ENCODE results near the gene OAS2. TPM values are rescaled to one million over a fixed set of nuclear protein-coding genes. Genes with fewer than 3 reads are reported as not detected.

Gene OAS2
- total and polyA plus RNA-seq, 2 donors (not counting 1 experiment from before 2014, with no cell fraction given), result 2.2 to 3.1 TPM

GRCh38 chr12:112961074-112961473 lies 17.2 kb upstream of the OAS2 start:
- no peak for DNase-seq (ENCODE audit: low read depth in 2 of 2)
- no peaks in the 10 kb centered on the region for H3K4me1 ChIP-seq (ENCODE audit: control insufficient read depth, extremely low read depth, insufficient read depth, low read length)
- no peak overlapping the region for H3K27ac ChIP-seq (ENCODE audit: insufficient read depth, low read length)
- H3K4me2 ChIP-seq (ENCODE audit: extremely low read depth, insufficient read depth, low read length), result no peak overlapping the region
- no peaks in the 10 kb centered on the region for H3K27me3 ChIP-seq (ENCODE audit: control insufficient read depth, insufficient read depth, low read length)
- H3K4me3 ChIP-seq (replicated peaks in 1 of 4; ENCODE audit: control extremely low read depth in 1 of 4, insufficient read depth in 1 of 4, low read depth in 3 of 4, low read length in 4 of 4), result no peak overlapping the region
- H3K36me3 ChIP-seq (ENCODE audit: control insufficient read depth, insufficient read depth, low read length), result no peaks in the 10 kb centered on the region
- no peaks in the 10 kb centered on the region for H4K20me1 ChIP-seq (ENCODE audit: control insufficient read depth, extremely low read depth, insufficient read depth, low read length)
- no peaks in the 10 kb centered on the region for H3K9me3 ChIP-seq (ENCODE audit: control insufficient read depth, insufficient read depth, low read depth, low read length)
- no peak for TF ChIP-seq EZH2 (IDR thresholded peaks at IDR 0.05; ENCODE audit: low read length, missing control alignments)
- TF ChIP-seq, protein P1, sequence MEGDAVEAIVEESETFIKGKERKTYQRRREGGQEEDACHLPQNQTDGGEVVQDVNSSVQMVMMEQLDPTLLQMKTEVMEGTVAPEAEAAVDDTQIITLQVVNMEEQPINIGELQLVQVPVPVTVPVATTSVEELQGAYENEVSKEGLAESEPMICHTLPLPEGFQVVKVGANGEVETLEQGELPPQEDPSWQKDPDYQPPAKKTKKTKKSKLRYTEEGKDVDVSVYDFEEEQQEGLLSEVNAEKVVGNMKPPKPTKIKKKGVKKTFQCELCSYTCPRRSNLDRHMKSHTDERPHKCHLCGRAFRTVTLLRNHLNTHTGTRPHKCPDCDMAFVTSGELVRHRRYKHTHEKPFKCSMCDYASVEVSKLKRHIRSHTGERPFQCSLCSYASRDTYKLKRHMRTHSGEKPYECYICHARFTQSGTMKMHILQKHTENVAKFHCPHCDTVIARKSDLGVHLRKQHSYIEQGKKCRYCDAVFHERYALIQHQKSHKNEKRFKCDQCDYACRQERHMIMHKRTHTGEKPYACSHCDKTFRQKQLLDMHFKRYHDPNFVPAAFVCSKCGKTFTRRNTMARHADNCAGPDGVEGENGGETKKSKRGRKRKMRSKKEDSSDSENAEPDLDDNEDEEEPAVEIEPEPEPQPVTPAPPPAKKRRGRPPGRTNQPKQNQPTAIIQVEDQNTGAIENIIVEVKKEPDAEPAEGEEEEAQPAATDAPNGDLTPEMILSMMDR (conservative IDR thresholded peaks at IDR 0.05 in 1 of 2, IDR thresholded peaks at IDR 0.05 in 1 of 2; ENCODE audit: low read depth in 1 of 2, low read length in 2 of 2), result no peak
- H2AFZ ChIP-seq (ENCODE audit: low read length), result no peak overlapping the region
- no peak overlapping the region for H3K9ac ChIP-seq (ENCODE audit: insufficient read depth, low read length)
- no peaks in the 10 kb centered on the region for H3K79me2 ChIP-seq (ENCODE audit: control insufficient read depth, insufficient read depth, low read length)

DNA sequence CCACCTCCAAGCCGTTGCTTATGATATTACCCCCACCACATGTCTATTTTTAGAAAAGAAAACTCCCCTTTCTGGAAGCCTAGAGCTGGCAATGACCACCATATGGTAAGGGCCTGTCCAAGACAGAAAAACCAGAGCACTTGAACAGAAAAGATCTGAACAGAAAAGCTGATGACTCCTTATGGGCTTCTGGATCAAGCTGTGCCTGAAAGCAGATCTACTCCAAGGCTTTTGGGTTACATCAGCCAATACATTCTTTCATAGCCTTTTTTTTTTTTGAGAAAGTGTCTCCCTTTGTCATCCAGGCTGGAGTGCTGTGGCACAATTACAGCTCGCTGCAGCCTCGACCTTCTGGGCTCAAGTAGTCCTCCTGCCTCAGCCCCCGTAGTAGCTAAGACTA lies 16.8 kb upstream of the OAS2 start:
- DNase-seq (ENCODE audit: low read depth in 2 of 2), result no peak
- no peak overlapping the region for H3K27ac ChIP-seq (ENCODE audit: insufficient read depth, low read length)
- H2AFZ ChIP-seq (ENCODE audit: low read length), result no peak overlapping the region
- no peaks in the 10 kb centered on the region for H3K4me1 ChIP-seq (ENCODE audit: control insufficient read depth, extremely low read depth, insufficient read depth, low read length)
- H4K20me1 ChIP-seq (ENCODE audit: control insufficient read depth, extremely low read depth, insufficient read depth, low read length), result no peaks in the 10 kb centered on the region
- no peaks in the 10 kb centered on the region for H3K79me2 ChIP-seq (ENCODE audit: control insufficient read depth, insufficient read depth, low read length)
- no peaks in the 10 kb centered on the region for H3K36me3 ChIP-seq (ENCODE audit: control insufficient read depth, insufficient read depth, low read length)
- no peak overlapping the region for H3K4me3 ChIP-seq (replicated peaks in 1 of 4; ENCODE audit: control extremely low read depth in 1 of 4, insufficient read depth in 1 of 4, low read depth in 3 of 4, low read length in 4 of 4)
- H3K27me3 ChIP-seq (ENCODE audit: control insufficient read depth, insufficient read depth, low read length), result no peaks in the 10 kb centered on the region
- H3K4me2 ChIP-seq (ENCODE audit: extremely low read depth, insufficient read depth, low read length), result no peak overlapping the region
- TF ChIP-seq EZH2 (IDR thresholded peaks at IDR 0.05; ENCODE audit: low read length, missing control alignments), result no peak
- TF ChIP-seq, protein P1 (conservative IDR thresholded peaks at IDR 0.05 in 1 of 2, IDR thresholded peaks at IDR 0.05 in 1 of 2; ENCODE audit: low read depth in 1 of 2, low read length in 2 of 2), result no peak
- no peaks in the 10 kb centered on the region for H3K9me3 ChIP-seq (ENCODE audit: control insufficient read depth, insufficient read depth, low read depth, low read length)
- no peak overlapping the region for H3K9ac ChIP-seq (ENCODE audit: insufficient read depth, low read length)

DNA sequence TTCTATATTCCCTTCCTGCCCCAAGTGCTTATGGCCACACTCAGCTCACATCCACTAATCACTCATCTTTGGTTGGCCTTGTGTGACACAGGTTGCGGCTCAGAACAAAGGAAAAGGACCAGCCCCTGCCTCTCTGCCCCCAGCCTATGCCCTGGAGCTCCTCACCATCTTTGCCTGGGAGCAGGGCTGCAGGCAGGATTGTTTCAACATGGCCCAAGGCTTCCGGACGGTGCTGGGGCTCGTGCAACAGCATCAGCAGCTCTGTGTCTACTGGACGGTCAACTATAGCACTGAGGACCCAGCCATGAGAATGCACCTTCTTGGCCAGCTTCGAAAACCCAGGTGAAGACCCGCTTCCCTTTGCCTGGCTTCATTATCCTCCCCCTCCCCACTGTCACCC lies 15.8 kb upstream of the OAS2 start:
- no peaks in the 10 kb centered on the region for H3K79me2 ChIP-seq (ENCODE audit: control insufficient read depth, insufficient read depth, low read length)
- H3K4me3 ChIP-seq (replicated peaks in 1 of 4; ENCODE audit: control extremely low read depth in 1 of 4, insufficient read depth in 1 of 4, low read depth in 3 of 4, low read length in 4 of 4), result no peak overlapping the region
- no peak overlapping the region for H3K4me2 ChIP-seq (ENCODE audit: extremely low read depth, insufficient read depth, low read length)
- H3K27ac ChIP-seq (ENCODE audit: insufficient read depth, low read length), result no peak overlapping the region
- DNase-seq (ENCODE audit: low read depth in 2 of 2), result no peak
- H3K36me3 ChIP-seq (ENCODE audit: control insufficient read depth, insufficient read depth, low read length), result no peaks in the 10 kb centered on the region
- TF ChIP-seq, protein P1 (conservative IDR thresholded peaks at IDR 0.05 in 1 of 2, IDR thresholded peaks at IDR 0.05 in 1 of 2; ENCODE audit: low read depth in 1 of 2, low read length in 2 of 2), result no peak
- no peak for TF ChIP-seq EZH2 (IDR thresholded peaks at IDR 0.05; ENCODE audit: low read length, missing control alignments)
- no peak overlapping the region for H3K9ac ChIP-seq (ENCODE audit: insufficient read depth, low read length)
- no peaks in the 10 kb centered on the region for H3K9me3 ChIP-seq (ENCODE audit: control insufficient read depth, insufficient read depth, low read depth, low read length)
- no peak overlapping the region for H2AFZ ChIP-seq (ENCODE audit: low read length)
- no peaks in the 10 kb centered on the region for H4K20me1 ChIP-seq (ENCODE audit: control insufficient read depth, extremely low read depth, insufficient read depth, low read length)
- H3K4me1 ChIP-seq (ENCODE audit: control insufficient read depth, extremely low read depth, insufficient read depth, low read length), result no peaks in the 10 kb centered on the region
- H3K27me3 ChIP-seq (ENCODE audit: control insufficient read depth, insufficient read depth, low read length), result no peaks in the 10 kb centered on the region

Data from fibroblast of lung (primary cell).